ENCODE measurements around the gene SLC1A2.

DNA sequence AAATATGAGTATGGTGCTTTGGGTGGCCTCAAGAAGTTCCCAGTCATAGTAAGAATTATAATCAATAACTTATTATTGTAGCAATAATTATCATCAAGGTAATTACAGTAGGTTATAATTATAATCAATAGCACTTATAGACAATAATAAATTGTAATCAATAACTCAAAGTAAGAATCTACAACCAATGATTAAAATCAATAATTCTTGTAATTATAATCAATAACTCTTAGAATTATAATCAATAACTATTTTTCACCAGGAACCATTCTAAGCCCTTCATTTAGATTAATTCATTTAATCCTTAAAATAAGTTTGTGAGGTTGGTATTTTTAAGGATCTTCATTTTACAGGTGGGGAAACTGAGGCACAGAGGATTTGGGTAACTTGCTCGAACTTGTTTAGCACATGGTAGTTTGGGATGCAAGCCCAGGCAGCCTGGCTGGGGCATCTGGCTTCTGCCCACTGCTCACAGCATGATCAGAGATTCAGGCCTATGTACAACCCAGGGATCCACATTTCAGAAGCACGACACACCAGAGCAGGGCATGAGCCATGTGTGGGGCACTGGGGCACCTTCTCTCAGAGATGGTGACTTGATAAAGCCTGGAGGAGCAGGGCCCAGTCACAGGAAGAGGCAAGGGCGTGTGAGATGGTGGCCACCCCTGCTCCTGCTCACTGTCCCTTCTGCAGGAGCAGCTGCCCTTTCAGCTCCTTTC is 46.6 kb downstream of the SLC1A2 start:
- TF ChIP-seq, protein P1, sequence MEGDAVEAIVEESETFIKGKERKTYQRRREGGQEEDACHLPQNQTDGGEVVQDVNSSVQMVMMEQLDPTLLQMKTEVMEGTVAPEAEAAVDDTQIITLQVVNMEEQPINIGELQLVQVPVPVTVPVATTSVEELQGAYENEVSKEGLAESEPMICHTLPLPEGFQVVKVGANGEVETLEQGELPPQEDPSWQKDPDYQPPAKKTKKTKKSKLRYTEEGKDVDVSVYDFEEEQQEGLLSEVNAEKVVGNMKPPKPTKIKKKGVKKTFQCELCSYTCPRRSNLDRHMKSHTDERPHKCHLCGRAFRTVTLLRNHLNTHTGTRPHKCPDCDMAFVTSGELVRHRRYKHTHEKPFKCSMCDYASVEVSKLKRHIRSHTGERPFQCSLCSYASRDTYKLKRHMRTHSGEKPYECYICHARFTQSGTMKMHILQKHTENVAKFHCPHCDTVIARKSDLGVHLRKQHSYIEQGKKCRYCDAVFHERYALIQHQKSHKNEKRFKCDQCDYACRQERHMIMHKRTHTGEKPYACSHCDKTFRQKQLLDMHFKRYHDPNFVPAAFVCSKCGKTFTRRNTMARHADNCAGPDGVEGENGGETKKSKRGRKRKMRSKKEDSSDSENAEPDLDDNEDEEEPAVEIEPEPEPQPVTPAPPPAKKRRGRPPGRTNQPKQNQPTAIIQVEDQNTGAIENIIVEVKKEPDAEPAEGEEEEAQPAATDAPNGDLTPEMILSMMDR (conservative IDR thresholded peaks at IDR 0.05 in 1 of 2, IDR thresholded peaks at IDR 0.05 in 1 of 2; ENCODE audit: low read depth in 1 of 2, low read length in 2 of 2) = no peak
- no peak for TF ChIP-seq EZH2 (IDR thresholded peaks at IDR 0.05; ENCODE audit: low read length, missing control alignments)
